SU-DHL-6 (cell line): ENCODE data around the gene RAB3C.

Source experiments
- EZH2phosphoT487 ChIP-seq: fragments of 200-600 bp; sonication (generic), shearing (Covaris generic); conservative IDR thresholded peaks from 2 replicates; pipeline ENCODE4 v1.6.1; 2018; ENCODE audit warnings: mild to moderate bottlenecking, antibody characterized with exemption, low read length, moderate library complexity, mixed read lengths
- TF ChIP-seq, protein P1 (sequence below): fragments of 200-600 bp; sonication (generic); IDR thresholded peaks from one replicate; pipeline ENCODE4 v1.5.1; 2017; ENCODE audit warnings: antibody characterized with exemption, mild to moderate bottlenecking, low read length, moderate library complexity; ENCODE audit not compliant: insufficient read depth, poor library complexity, severe bottlenecking

- TF ChIP-seq, protein P1, sequence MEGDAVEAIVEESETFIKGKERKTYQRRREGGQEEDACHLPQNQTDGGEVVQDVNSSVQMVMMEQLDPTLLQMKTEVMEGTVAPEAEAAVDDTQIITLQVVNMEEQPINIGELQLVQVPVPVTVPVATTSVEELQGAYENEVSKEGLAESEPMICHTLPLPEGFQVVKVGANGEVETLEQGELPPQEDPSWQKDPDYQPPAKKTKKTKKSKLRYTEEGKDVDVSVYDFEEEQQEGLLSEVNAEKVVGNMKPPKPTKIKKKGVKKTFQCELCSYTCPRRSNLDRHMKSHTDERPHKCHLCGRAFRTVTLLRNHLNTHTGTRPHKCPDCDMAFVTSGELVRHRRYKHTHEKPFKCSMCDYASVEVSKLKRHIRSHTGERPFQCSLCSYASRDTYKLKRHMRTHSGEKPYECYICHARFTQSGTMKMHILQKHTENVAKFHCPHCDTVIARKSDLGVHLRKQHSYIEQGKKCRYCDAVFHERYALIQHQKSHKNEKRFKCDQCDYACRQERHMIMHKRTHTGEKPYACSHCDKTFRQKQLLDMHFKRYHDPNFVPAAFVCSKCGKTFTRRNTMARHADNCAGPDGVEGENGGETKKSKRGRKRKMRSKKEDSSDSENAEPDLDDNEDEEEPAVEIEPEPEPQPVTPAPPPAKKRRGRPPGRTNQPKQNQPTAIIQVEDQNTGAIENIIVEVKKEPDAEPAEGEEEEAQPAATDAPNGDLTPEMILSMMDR = no peak
- no peak for TF ChIP-seq EZH2phosphoT487
Observed at GRCh38 chr5:58683567-58683966, 100.7 kb downstream of the RAB3C start.
